H9 (cell line): ENCODE data around the gene TGFA. TPM values are rescaled to one million over a fixed set of nuclear protein-coding genes. Genes with fewer than 3 reads are reported as not detected.

Experiments
- DNase-seq: peaks from one replicate; pipeline ENCODE4 v3.0.0-alpha.2; 2017
- H2AFZ ChIP-seq: one replicate; pipeline ENCODE4 v1.6.1; 2013; ENCODE audit warnings: mild to moderate bottlenecking, low read length, control low read depth, moderate library complexity
- H2AK5ac ChIP-seq: 2 replicates; pipeline ENCODE4 v1.6.1; 2013; ENCODE audit warnings: low read length, control low read depth, mixed read lengths; ENCODE audit not compliant: insufficient read length
- H2BK120ac ChIP-seq: one replicate; pipeline ENCODE4 v1.6.1; 2013; ENCODE audit warnings: low read depth, mild to moderate bottlenecking, low read length, control low read depth, inconsistent platforms; ENCODE audit not compliant: poor library complexity, severe bottlenecking
- H2BK12ac ChIP-seq: 2 replicates; pipeline ENCODE4 v1.6.1; 2013; ENCODE audit warnings: low read length, control low read depth, mixed read lengths, low read depth; ENCODE audit not compliant: insufficient read length
- H2BK15ac ChIP-seq: 2 replicates; pipeline ENCODE4 v1.6.1; 2013; ENCODE audit warnings: low read depth, low read length, control low read depth
- H2BK20ac ChIP-seq: one replicate; pipeline ENCODE4 v1.6.1; 2013; ENCODE audit warnings: low read depth, mild to moderate bottlenecking, low read length, control low read depth, inconsistent platforms; ENCODE audit not compliant: poor library complexity, severe bottlenecking
- H2BK5ac ChIP-seq: 2 replicates; pipeline ENCODE4 v1.6.1; 2013; ENCODE audit warnings: low read length, control low read depth, mixed read lengths; ENCODE audit not compliant: insufficient read length
- H3K14ac ChIP-seq: 2 replicates; pipeline ENCODE4 v1.6.1; 2013; ENCODE audit warnings: low read length, control low read depth; ENCODE audit not compliant: insufficient read depth
- H3K18ac ChIP-seq: 2 replicates; pipeline ENCODE4 v1.6.1; 2013; ENCODE audit warnings: low read depth, mild to moderate bottlenecking, mixed read lengths, low read length, control low read depth; ENCODE audit not compliant: insufficient read length
- H3K23ac ChIP-seq: 2 replicates; pipeline ENCODE4 v1.6.1; 2013; ENCODE audit warnings: low read length, control low read depth, mixed read lengths, low read depth; ENCODE audit not compliant: insufficient read length
- H3K23me2 ChIP-seq: 2 replicates; pipeline ENCODE4 v1.6.1; 2013; ENCODE audit warnings: low read depth, mild to moderate bottlenecking, mixed read lengths, low read length, control low read depth; ENCODE audit not compliant: insufficient read length, poor library complexity, severe bottlenecking
- H3K27ac ChIP-seq: 2 replicates; pipeline ENCODE4 v1.5.1; 2013; ENCODE audit warnings: low read length, control low read depth, mixed read lengths, low read depth; ENCODE audit not compliant: insufficient read length
- H3K27me3 ChIP-seq: 2 replicates; pipeline ENCODE4 v1.6.1; 2013; ENCODE audit warnings: low read length, control low read depth, inconsistent platforms; ENCODE audit not compliant: insufficient read depth
- H3K4ac ChIP-seq: 2 replicates; pipeline ENCODE4 v1.6.1; 2013; ENCODE audit warnings: low read depth, mild to moderate bottlenecking, control low read depth, inconsistent platforms, low read length, moderate library complexity
- H3K4me1 ChIP-seq: 2 replicates; pipeline ENCODE4 v1.6.1; 2013; ENCODE audit warnings: low read length, control low read depth, inconsistent platforms; ENCODE audit not compliant: insufficient read depth
- H3K4me2 ChIP-seq: 2 replicates; pipeline ENCODE4 v1.6.1; 2013; ENCODE audit warnings: low read length, control low read depth, mixed read lengths; ENCODE audit not compliant: insufficient read length, insufficient read depth
- H3K56ac ChIP-seq: 2 replicates; pipeline ENCODE4 v1.6.1; 2013; ENCODE audit warnings: low read depth, mild to moderate bottlenecking, mixed read lengths, low read length, control low read depth; ENCODE audit not compliant: insufficient read length
- H3K79me1 ChIP-seq: 2 replicates; pipeline ENCODE4 v1.6.1; 2013; ENCODE audit warnings: low read depth, mild to moderate bottlenecking, moderate library complexity, low read length, control low read depth, inconsistent platforms; ENCODE audit not compliant: insufficient read depth, poor library complexity, severe bottlenecking
- H3K79me2 ChIP-seq: 2 replicates; pipeline ENCODE4 v1.6.1; 2013; ENCODE audit warnings: low read length, control low read depth, inconsistent platforms; ENCODE audit not compliant: insufficient read depth
- H3K9ac ChIP-seq: 2 replicates; pipeline ENCODE4 v1.6.1; 2013; ENCODE audit warnings: low read length, control low read depth, mixed read lengths; ENCODE audit not compliant: insufficient read length; ENCODE audit errors: extremely low read depth
- H3K9me3 ChIP-seq: one replicate; pipeline ENCODE4 v1.6.1; 2013; ENCODE audit warnings: low read depth, low read length, inconsistent platforms; ENCODE audit not compliant: control insufficient read depth
- H3T11ph ChIP-seq: one replicate; pipeline ENCODE4 v1.6.1; 2013; ENCODE audit warnings: mild to moderate bottlenecking, low read length, control low read depth, inconsistent platforms
- H4K20me1 ChIP-seq: one replicate; pipeline ENCODE4 v1.6.1; 2013; ENCODE audit not compliant: control insufficient read depth, insufficient read length, insufficient read depth
- H4K5ac ChIP-seq: 2 replicates; pipeline ENCODE4 v1.6.1; 2013; ENCODE audit warnings: low read depth, mild to moderate bottlenecking, mixed read lengths, low read length, control low read depth; ENCODE audit not compliant: insufficient read length
- H4K8ac ChIP-seq: replicated peaks from 2 replicates; pipeline ENCODE4 v1.6.1; 2013; ENCODE audit warnings: low read length, control low read depth, mixed read lengths, low read depth; ENCODE audit not compliant: insufficient read length
- H4K91ac ChIP-seq: 2 replicates; pipeline ENCODE4 v1.6.1; 2013; ENCODE audit warnings: low read depth, mild to moderate bottlenecking, moderate library complexity, mixed read lengths, low read length, control low read depth; ENCODE audit not compliant: insufficient read length
- H3K27ac Mint-ChIP-seq, 3 experiments: 2 replicates in 2 of 3; 3 replicates in 1 of 3; pipeline ENCODE4 v1.8.0; 2020 to 2021; ENCODE audit warnings: mixed read lengths in 3 of 3, mild to moderate bottlenecking in 1 of 3, moderate library complexity in 1 of 3
- H3K27me3 Mint-ChIP-seq: 2 replicates; pipeline ENCODE4 v1.8.0; 2021; ENCODE audit warnings: low read depth, mild to moderate bottlenecking, moderate library complexity, mixed read lengths
- H3K36me3 Mint-ChIP-seq, 3 experiments: 2 replicates in 2 of 3; 3 replicates in 1 of 3; pipeline ENCODE4 v1.8.0; 2020 to 2021; ENCODE audit warnings: low read depth in 3 of 3, mixed read lengths in 3 of 3; ENCODE audit not compliant: insufficient read depth in 1 of 3
- H3K4me1 Mint-ChIP-seq, 2 experiments: 2 replicates each; pipeline ENCODE4 v1.8.0; 2020; ENCODE audit warnings: mixed read lengths in 2 of 2
- H3K4me3 Mint-ChIP-seq, 2 experiments: 2 replicates in 1 of 2; 3 replicates in 1 of 2; pipeline ENCODE4 v1.8.0; 2020 to 2021; ENCODE audit warnings: mild to moderate bottlenecking in 2 of 2, mixed read lengths in 2 of 2, moderate library complexity in 1 of 2
- H3K9me3 Mint-ChIP-seq, 2 experiments: 2 replicates in 1 of 2; 3 replicates in 1 of 2; pipeline ENCODE4 v1.8.0; 2020; ENCODE audit warnings: mild to moderate bottlenecking in 2 of 2, mixed read lengths in 2 of 2, moderate library complexity in 1 of 2
- CTCF ChIP-seq: fragments of 200-600 bp; sonication (generic); conservative IDR thresholded peaks from 3 replicates; pipeline ENCODE4 v1.8.0; 2021; ENCODE audit warnings: antibody characterized with exemption, mild to moderate bottlenecking
- WGBS: extraction: QIAGEN DNeasy Blood & Tissue Kit; methylation state at CpG from one replicate; pipeline ENCODE4 v1.1.7; 2013; ENCODE audit warnings: missing lambda C conversion rate, low lambda C conversion rate, mixed read lengths; ENCODE audit not compliant: insufficient read length; ENCODE audit errors: extremely low coverage; 5-methylcytosine and 5-hydroxymethylcytosine counted together
- total RNA-seq: library from RNA; stranded (reverse); gene quantifications from 2 replicates; pipeline ENCODE4 v1.2.1, GENCODE V29; 2021

The TGFA gene
- total RNA-seq, 1 experiment from 2014 or later = 3.3 TPM

- no peak overlapping the region for H3K18ac ChIP-seq
- no peak overlapping the region for H2BK5ac ChIP-seq
- H4K5ac ChIP-seq = no peak overlapping the region
- peaks cover 2% of the 10 kb centered on the region; the same call in 1 of the 2 replicates for H3K4me1 ChIP-seq
- Mint-ChIP-seq H3K9me3 (no peaks in the 10 kb centered on the region; a peak in 1 of 5 replicates), H3K4me1 (peaks cover 15 to 19% of the 10 kb centered on the region in 2 experiments), H3K27ac (no peak overlapping the region), H3K27me3 (no peaks in the 10 kb centered on the region), H3K4me3 (no peak overlapping the region), H3K36me3 (no peaks in the 10 kb centered on the region)
- no peak overlapping the region for H2BK15ac ChIP-seq
- no peak overlapping the region for H3T11ph ChIP-seq
- H3K56ac ChIP-seq = no peak overlapping the region
- no peak for DNase-seq
- no peak overlapping the region for H3K23ac ChIP-seq
- no peak overlapping the region for H3K27ac ChIP-seq
- no peak overlapping the region for H3K14ac ChIP-seq
- no peaks in the 10 kb centered on the region for H4K20me1 ChIP-seq
- no peak overlapping the region for H3K9ac ChIP-seq
- H4K91ac ChIP-seq = no peak overlapping the region
- H3K27me3 ChIP-seq = no peaks in the 10 kb centered on the region
- H3K79me1 ChIP-seq = no peaks in the 10 kb centered on the region
- no peaks in the 10 kb centered on the region for H3K79me2 ChIP-seq
- H3K9me3 ChIP-seq = no peaks in the 10 kb centered on the region
- no CpG with 5 or more reads among the region's 5 CpGs for WGBS
- no peak overlapping the region for H3K4ac ChIP-seq
- H2BK20ac ChIP-seq = no peak overlapping the region
- H2AFZ ChIP-seq = no peak overlapping the region
- H3K23me2 ChIP-seq = no peaks in the 10 kb centered on the region
- no peak overlapping the region for H2AK5ac ChIP-seq
- TF ChIP-seq CTCF = no peak
- no peak overlapping the region for H4K8ac ChIP-seq
- no peak overlapping the region for H2BK12ac ChIP-seq
- H2BK120ac ChIP-seq = no peak overlapping the region
- H3K4me2 ChIP-seq = no peak overlapping the region
Observed at GRCh38 chr2:70516596-70516995, 37.0 kb downstream of the TGFA start.
